ENCODE measurements around the gene SELENOM. TPM values are rescaled to one million over a fixed set of nuclear protein-coding genes. Genes with fewer than 3 reads are reported as not detected.

The SELENOM gene
- total and polyA plus RNA-seq, 2 of the 8 experiments (the other 6 are each of a cell fraction or from before 2014, with no cell fraction given): 22.7 to 40.0 TPM

GRCh38 chr22:31124290-31124689 lies 16.9 kb upstream of the SELENOM start (continued):
- no peak for TF ChIP-seq CHD7 (IDR thresholded peaks at IDR 0.05; ENCODE audit: insufficient replicate concordance, low read length)
- no peak for TF ChIP-seq NANOG (IDR thresholded peaks at IDR 0.05; ENCODE audit: insufficient read depth, low read depth, low read length, poor library complexity, severe bottlenecking)
- no peak for TF ChIP-seq TAF7 (optimal IDR thresholded peaks at IDR 0.05; ENCODE audit: borderline replicate concordance, low read depth, low read length)
- no peak for TF ChIP-seq GTF2F1 (IDR thresholded peaks at IDR 0.05; ENCODE audit: borderline replicate concordance, low read depth, low read length)
